HG03460 (cell line): ENCODE measurements around the gene PSMB5.

ENCODE experiments used
- ATAC-seq: cut with Tn5 transposase; IDR thresholded peaks from one replicate; pipeline ENCODE4 v1.9.1; 2021; ENCODE audit not compliant: unreplicated experiment

Gene PSMB5

DNA sequence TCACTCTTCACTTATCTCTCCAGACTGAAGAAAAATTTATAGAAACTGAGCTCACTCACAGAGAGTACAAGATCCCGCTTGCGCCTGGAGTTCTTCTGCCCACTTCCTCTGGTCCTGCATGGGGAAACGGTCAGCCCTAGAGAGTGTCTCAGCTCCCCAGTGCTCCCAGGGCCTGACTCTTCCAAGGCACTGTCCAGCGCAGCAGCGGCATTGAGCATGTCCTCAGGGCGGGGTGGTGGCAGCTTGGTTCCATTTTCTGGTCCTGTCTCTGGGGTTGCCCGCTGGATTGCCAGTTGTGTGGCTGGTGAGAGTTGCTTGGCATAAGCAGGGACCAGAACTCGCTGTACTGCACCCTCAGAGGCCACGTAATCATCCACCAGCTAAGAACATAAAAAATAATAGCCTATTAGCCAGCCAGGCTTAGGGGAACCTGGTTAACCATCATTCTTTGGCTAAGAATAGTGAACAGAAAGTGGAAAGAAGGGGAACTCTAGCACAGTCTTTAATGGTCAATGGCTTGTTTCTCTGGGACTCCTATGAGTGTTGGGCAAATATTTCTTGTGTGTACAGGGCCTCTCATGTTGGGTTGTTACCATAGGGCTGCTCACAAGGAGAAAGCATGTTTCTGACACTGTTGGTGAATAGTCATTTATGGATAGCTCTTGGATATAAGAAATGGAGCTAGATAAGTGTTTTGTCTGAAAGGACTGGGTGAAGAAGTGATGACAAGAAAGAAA lies 38.6 kb downstream of the PSMB5 start:
- no peak for ATAC-seq

- no peak for ATAC-seq
Observed at GRCh38 chr14:22994762-22995275, 39.9 kb downstream of the PSMB5 start.

DNA sequence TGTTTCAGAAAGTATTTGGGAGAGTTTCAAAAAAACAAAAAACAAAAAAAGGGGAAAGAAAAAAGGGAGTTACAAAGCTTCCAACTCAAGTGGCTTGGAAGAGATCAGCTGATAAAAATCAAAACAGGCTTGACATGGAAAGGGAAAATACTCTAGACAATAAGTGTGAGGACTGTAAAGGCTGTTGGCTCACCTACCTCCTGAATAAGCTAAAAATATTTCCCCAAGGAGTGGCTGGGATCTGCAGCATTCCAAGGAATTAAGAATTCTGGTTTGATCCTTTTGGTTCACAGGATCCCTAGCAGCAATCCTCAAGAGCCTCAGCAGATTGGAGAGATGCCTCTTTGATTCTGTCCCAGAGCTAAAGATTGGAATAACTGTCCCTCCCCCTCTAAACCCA lies 41.2 kb downstream of the PSMB5 start:
- ATAC-seq: no peak

- no peak for ATAC-seq
Observed at GRCh38 chr14:22991852-22992251, 42.8 kb downstream of the PSMB5 start.

- ATAC-seq: no peak
Observed at GRCh38 chr14:22987291-22987690, 47.4 kb downstream of the PSMB5 start.

DNA sequence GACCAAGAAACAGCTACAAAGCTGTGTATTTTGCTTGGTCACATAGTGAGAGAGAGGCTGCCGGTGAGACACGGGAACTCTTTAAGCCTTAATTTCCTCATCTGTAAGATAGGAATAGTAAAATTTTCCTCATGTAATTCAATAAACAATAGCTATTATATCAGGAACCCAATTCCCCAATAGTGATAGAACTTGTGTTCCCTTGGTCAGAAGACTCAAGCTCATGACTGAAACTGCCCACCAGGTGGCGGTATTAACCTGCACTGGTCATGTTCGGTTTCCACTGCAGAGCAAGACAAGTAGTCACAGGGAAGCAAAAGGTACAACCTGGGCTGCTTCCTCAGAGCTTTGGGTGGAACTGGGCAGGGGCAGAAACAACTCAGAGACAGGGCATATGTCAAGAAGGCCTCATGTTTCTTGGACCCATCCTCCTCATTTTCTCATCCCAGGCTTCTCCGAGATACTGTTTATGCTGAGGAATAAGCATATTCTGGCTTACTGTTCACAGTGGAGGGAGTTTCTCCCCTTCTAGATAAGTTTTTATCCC lies 48.1 kb downstream of the PSMB5 start:
- ATAC-seq: peak; percentile 62

DNA sequence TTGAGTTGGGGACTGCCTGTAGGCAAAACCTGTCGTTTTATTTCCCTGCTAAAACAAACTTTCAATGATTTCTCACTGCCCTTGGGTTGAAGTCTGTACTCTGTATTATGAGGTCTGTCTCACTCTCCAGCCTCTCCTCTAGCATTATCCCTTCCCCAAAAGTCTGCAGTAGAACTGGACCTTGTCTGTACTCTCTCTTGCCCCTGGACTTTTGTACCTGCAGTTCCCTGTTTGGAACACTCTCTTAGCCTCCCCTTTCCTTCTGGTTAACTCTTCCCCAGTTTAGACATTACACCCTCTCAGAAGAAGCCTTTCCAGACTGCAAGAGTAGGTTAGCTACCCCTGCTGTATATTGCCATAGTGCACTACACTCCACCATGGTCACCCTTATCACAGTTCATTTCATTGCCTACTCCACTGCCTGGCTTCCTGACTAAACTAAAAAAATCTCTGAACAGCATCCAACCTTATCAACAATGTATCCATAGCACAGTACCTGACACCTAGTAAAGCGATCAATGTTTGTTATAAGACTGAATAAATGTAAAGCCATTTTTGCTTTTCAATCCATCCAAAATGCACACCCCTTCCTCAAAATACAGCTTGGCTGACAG lies 48.7 kb downstream of the PSMB5 start:
- ATAC-seq: no peak

GRCh38 chr14:22984959-22985658 lies 49.6 kb downstream of the PSMB5 start:
- ATAC-seq: no peak

- peak; percentile 48 for ATAC-seq
Observed at GRCh38 chr14:22982477-22983245, 52.0 kb downstream of the PSMB5 start, which contains the start of gene AJUBA. AJUBA (minus strand) TSS chr14:22982551; CDS start chr14:22982266, 285 bp downstream.

DNA sequence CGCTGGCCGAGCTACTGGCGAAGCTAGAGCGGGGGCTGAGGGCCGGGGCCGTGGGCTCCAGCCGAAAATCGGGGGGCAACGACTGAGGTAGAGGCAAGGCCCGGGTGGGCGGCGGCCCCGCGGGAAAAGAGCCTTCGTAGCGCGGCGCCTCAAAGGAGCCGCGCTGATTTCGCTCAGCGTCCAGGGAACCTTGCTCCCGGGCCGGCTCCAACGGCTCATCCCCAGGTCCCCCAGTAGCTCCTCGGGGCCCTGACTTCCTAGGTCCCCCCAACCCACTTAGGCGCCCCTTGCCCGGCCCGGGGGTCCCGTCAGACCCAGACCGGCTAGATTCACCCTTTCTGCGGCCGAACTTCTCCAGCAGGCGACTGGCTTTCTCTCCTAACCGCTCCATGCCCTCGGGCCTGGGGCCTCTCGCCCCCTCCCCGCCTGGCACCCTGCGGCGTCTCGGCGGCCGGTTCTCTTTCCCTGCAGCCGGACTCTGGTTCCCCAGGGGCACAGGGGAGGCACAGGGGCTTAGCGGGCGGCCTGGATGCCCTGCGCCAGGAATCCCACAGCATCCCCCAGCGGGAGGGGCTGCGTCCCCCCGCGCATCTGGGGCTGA lies 52.7 kb downstream of the PSMB5 start:
- no peak for ATAC-seq

DNA sequence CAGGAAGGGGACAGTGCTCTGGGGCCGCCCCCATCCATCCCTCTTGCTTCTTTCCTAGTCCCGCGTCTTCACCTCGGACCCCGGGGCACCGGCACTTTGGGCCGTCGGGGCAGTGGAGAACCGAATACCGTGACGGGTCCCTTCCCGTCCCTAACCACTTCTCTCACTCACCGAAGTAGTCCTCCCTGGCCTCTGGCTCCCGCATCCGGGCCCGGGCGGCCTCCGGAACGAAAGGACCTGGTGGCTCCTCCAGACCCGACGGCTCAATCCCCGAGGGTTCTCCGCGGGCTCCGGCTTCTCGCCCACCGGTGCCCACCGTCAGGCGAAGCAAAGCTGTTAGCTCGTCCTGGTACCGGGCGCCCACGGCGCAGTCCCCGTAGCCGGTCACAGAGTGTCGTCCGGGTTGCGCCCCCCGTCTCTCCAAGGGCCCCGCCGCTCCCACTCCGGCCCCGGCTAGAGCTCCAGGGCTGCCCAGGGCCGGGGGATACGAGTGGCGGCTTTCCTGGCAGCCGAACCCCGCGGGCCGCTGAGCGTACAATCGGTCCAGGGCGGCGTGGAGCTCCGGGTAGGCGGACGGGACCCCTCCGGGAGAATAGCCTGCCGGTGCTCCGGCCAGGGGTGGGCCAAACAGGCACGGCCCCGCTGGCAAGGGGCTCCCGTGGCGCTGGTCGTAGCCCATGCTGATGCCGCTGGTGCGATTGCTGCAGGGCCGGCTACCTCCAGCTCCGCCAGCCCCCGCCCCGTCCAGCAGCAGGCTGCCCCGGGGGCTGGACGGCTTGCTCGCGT lies 53.4 kb downstream of the PSMB5 start:
- ATAC-seq: no peak

GRCh38 chr14:22980672-22981089 lies 54.0 kb downstream of the PSMB5 start:
- no peak for ATAC-seq

- no peak for ATAC-seq
Observed at GRCh38 chr14:22979748-22980392, 54.8 kb downstream of the PSMB5 start.

- ATAC-seq: no peak
Observed at GRCh38 chr14:22978981-22979671, 55.6 kb downstream of the PSMB5 start.

- ATAC-seq: no peak
Observed at GRCh38 chr14:22978487-22978837, 56.2 kb downstream of the PSMB5 start.

GRCh38 chr14:22977684-22978486 lies 56.8 kb downstream of the PSMB5 start:
- ATAC-seq: no peak

DNA sequence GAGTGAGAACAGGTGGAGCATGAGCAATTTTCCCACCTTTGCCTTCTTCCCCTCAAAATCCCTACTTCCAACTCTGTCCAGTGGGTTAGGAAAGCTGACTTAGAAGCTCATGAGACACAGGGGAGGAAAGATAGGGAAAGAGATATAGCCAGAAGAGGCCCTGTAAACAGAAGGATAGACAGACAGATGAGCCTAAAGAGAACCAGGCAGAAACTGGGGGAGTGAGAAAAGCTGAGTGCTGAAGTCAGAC lies 57.3 kb downstream of the PSMB5 start:
- no peak for ATAC-seq
